ENCODE data around the gene MGST3. TPM values are rescaled to one million over a fixed set of nuclear protein-coding genes. Genes with fewer than 3 reads are reported as not detected.
"Not testable (repeated sequence)": the region's sequence is repeated elsewhere in the genome, so short reads cannot be mapped to it uniquely, and the experiment has no call there.

The MGST3 gene
- total RNA-seq, 1 donor from 2014 or later: 161 TPM

- DNase-seq (ENCODE audit: low spot score): no peak
Observed at GRCh38 chr1:165629151-165629550, 1.9 kb upstream of the MGST3 start.

- no peak for DNase-seq (ENCODE audit: low spot score)
Observed at GRCh38 chr1:165629848-165630628, 996 bp upstream of the MGST3 start.

- peak; percentile 57 for DNase-seq (ENCODE audit: low spot score)
Observed at GRCh38 chr1:165631342-165632151, 513 bp downstream of the MGST3 start.

GRCh38 chr1:165632152-165632469, 1.1 kb downstream of the MGST3 start:
- peak; percentile 44 for DNase-seq (ENCODE audit: low spot score)

GRCh38 chr1:165632491-165632890, 1.5 kb downstream of the MGST3 start:
- DNase-seq (ENCODE audit: low spot score): no peak

GRCh38 chr1:165633614-165634013, 2.6 kb downstream of the MGST3 start:
- no peak for DNase-seq (ENCODE audit: low spot score)

GRCh38 chr1:165634154-165634921, 3.3 kb downstream of the MGST3 start:
- no peak for DNase-seq (ENCODE audit: low spot score)

- DNase-seq (ENCODE audit: low spot score): no peak
Observed at GRCh38 chr1:165635329-165635728, 4.3 kb downstream of the MGST3 start.

- no peak for DNase-seq (ENCODE audit: low spot score)
Observed at GRCh38 chr1:165635823-165636222, 4.8 kb downstream of the MGST3 start.

GRCh38 chr1:165637427-165637826, 6.4 kb downstream of the MGST3 start:
- no peak for DNase-seq (ENCODE audit: low spot score)

- not testable (repeated sequence) for DNase-seq (ENCODE audit: low spot score)
Observed at GRCh38 chr1:165638211-165638610, 7.2 kb downstream of the MGST3 start.

- no peak for DNase-seq (ENCODE audit: low spot score)
Observed at GRCh38 chr1:165639821-165640623, 9.0 kb downstream of the MGST3 start.

- no peak for DNase-seq (ENCODE audit: low spot score)
Observed at GRCh38 chr1:165641231-165641987, 10.4 kb downstream of the MGST3 start.

GRCh38 chr1:165644064-165644735, 13.2 kb downstream of the MGST3 start:
- DNase-seq (ENCODE audit: low spot score): no peak

- DNase-seq (ENCODE audit: low spot score): no peak
Observed at GRCh38 chr1:165645654-165646366, 14.8 kb downstream of the MGST3 start.

- no peak for DNase-seq (ENCODE audit: low spot score)
Observed at GRCh38 chr1:165647517-165647916, 16.5 kb downstream of the MGST3 start.

GRCh38 chr1:165647970-165648369, 16.9 kb downstream of the MGST3 start:
- DNase-seq (ENCODE audit: low spot score): no peak

GRCh38 chr1:165648919-165649572, 18.0 kb downstream of the MGST3 start:
- no peak for DNase-seq (ENCODE audit: low spot score)
